Caki2 (cell line): ENCODE data around the gene RPS16. TPM values are rescaled to one million over a fixed set of nuclear protein-coding genes. Genes with fewer than 3 reads are reported as not detected.

Experiments used
- DNase-seq: peaks from one replicate; pipeline ENCODE4 v3.0.0-alpha.2; 2015; ENCODE audit warnings: low read depth
- in situ Hi-C: cut with HindIII; loops from 2 replicates; pipeline ENCODE4 v1.10.0; 2016; ENCODE audit warnings: low sequenced_read_pairs, low pct_unique_long_range_greater_than_20kb, mixed read lengths
- total RNA-seq: library from RNA; depleted of rRNA; stranded (reverse); fragments of >200 nt; shearing (Covaris generic); gene quantifications from 2 replicates; pipeline ENCODE4 v1.2.3, GENCODE V29; 2014; ENCODE audit warnings: low replicate concordance

The RPS16 gene
- total RNA-seq, 1 experiment from 2014 or later, result 151 TPM

DNA sequence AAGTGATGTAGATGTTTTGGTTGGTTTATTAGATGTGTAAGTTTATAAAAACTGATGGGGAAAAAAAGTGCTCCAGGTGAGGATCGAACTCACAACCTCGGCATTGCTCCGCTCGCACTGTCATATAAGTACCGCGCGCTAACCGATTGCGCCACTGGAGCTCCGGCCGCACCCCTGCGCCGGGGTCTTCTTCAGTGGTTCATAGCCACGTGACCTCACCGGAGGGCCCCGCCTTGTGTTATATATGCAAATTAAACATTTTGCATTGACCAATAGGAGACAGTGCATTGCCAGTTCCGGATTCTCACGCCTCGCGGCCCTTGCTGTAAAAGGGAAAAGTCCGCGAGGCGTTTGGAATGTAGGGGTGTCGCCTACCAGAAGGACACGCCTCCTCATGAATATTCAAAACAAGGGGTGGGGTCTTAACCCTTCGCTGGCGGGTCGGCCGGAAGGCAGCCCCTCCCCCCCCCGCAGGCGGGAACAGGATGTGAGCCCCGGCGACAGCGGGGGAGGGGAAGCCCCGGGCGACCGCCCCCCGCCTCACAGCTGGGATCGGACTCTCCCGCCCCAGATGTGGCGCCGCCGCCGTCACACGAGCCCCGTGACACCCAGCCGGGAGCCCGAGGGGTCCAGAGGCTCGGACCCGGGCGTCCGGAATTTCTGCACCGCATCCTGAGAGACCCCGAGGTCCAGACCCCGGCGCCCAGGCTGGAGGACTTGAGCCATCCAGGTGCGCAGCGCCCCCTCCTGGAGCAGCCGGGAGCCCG, 23.5 kb downstream of the RPS16 start, which contains the start of gene PLEKHG2:
Gene PLEKHG2 (plus strand): TSS at position 570 of the 767 bp plus-strand sequence. CDS start 1,418 bp downstream, outside the sequence.
- DNase-seq, result peak; percentile 100
- in situ Hi-C loops, result no loop called here

GRCh38 chr19:39411832-39412099, 24.0 kb downstream of the RPS16 start:
- in situ Hi-C loops, result no loop called here
- no peak for DNase-seq

DNA sequence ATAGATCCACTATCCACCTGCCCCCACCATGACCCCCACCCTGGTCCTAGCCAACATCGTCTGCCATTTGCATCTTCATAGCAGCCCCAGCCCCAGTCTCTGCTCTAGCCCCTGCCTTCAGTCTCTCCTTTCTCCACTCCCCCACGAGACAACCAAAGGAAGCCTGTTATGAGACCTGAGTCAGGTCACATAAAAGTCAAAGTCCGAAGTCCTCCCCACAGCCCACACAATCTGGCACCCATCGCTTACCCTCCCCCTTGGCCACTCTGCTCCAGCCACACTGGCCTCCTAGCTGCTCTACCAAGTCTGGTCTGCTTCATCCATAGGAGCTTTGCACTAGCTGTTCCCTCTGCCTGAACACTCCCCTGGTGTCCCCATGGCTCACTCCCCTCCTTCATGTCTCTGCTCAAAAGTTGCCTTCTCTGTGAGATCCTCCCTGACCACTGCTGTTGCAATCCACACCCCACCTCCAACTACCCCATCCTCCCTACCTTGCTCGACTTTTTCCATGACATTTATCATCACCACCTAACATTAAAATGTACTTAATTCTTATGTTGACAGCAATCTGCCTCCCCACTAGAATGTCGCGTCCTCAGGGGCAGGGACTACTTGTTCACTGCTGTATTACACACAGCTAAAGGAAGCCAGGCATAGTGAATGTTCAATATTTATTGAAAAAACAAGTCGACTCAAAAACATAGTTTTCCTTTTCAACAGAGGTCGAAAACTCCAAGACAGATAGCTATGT, 24.5 kb downstream of the RPS16 start:
- in situ Hi-C loops, result no loop called here

DNA sequence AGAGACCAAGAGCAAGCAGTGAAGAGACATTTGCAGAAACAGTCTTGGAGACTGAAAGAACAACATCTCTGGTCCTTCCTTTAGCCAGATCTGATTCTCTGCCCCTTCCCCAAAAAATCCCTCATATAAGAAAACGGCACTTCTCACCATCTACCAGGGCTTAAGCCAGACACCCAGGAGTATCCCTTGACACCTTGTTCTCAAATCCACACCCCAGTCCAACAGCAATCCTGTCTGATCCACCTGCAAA, 25.0 kb downstream of the RPS16 start:
- in situ Hi-C loops, result no loop called here
- no peak for DNase-seq

More for the DNA sequence above, 24.5 kb downstream of the RPS16 start:
- no peak for DNase-seq

DNA sequence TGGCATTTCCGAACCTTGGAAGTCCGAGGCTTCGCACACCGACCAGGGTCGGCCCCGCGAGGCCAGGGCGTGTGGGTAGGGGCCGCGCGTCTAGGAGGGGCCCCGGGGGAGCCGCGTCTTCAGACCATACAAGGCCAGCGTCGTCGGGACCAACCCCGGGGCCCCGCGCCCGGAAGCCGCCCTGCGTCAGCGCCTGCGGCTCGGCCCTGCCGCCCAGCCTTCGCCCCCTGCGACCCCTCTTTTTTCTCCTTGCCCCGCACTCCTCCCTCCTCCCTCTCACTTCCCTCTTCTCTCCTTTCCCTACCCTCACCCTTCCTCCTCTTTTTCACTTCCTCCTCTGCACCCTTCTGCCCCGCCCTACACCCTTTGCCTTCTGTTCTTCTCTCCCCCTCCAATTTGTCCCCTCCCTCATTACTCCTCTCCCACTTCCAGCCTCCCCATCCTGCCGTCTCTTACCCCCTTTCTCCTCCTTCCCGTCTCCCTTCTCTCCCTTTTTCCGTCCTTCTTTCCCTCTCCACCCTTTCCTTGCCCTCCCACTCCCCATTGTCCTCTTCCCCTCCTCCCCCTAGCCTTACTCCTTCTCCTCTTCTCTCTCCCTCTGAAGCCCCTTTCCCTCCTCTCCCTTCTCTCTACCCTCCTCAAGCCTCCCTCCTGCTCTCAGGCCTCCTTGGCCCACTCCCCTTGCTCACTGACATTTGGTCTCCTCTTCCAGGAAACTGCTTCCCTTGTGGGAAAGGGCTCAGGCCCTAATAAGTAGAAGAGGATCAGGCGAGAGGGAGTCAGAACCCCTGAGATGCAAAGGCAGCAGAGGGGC, 25.5 kb downstream of the RPS16 start:
- in situ Hi-C loops, result no loop called here
- no peak for DNase-seq

GRCh38 chr19:39409208-39410016, 26.3 kb downstream of the RPS16 start:
- in situ Hi-C loops, result no loop called here
- no peak for DNase-seq

DNA sequence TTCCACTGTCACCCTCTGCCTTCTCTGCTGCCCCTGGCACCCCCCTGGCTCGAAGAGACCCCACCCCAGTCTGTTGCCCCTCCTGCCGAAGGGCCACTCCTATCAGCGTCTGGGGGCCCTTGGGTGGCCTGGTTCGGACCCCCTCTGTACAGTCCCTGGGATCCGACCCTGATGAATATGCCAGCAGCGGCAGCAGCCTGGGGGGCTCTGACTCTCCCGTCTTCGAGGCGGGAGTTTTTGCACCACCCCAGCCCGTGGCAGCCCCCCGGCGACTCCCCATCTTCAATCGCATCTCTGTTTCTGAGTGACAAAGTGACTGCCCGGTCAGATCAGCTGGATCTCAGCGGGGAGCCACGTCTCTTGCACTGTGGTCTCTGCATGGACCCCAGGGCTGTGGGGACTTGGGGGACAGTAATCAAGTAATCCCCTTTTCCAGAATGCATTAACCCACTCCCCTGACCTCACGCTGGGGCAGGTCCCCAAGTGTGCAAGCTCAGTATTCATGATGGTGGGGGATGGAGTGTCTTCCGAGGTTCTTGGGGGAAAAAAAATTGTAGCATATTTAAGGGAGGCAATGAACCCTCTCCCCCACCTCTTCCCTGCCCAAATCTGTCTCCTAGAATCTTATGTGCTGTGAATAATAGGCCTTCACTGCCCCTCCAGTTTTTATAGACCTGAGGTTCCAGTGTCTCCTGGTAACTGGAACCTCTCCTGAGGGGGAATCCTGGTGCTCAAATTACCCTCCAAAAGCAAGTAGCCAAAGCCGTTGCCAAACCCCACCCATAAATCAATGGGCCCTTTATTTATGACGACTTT, 27.1 kb downstream of the RPS16 start:
- no peak for DNase-seq
- in situ Hi-C loops, result no loop called here

GRCh38 chr19:39407660-39408391, 27.9 kb downstream of the RPS16 start:
- in situ Hi-C loops, result no loop called here
- no peak for DNase-seq

GRCh38 chr19:39407410-39407659, 28.4 kb downstream of the RPS16 start:
- in situ Hi-C loops, result no loop called here

DNA sequence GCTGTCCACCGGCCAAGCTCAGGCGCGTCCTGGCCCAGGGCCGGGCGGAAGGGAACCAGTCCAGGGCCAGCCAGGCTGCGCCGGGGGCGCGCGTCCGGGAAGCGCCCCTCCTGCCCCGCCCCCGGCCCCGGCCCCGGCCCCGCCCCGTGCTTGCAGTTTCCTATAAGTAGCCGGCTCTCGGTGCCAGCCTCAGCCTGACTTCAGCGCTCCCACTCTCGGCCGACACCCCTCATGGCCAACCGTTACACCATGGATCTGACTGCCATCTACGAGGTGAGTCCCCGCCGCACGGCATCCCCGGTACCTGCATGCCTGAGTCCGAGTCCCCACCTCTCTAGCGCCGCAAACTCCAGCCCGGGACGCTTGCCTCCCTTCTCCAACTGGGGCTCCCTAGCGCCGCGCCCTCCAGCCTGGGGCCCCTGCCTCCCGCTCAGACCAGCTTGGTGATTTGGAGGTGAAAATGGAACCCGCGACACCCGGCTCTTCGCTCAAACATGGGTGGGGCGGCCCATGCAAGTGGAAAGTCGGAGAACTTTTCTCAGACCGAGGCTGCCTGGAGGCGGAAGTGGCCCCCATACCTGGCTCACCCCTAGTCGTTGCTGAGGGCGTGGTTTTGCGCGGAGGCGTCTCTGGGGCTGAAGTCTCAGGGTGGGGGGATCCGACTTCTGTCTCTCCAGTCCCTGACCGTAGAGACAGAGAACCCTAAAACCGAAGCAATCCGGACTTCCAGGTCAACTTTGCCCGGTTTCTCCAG, 28.9 kb downstream of the RPS16 start, which contains the start of gene ZFP36:
Gene ZFP36 (plus strand): TSS at position 192 of the 754 bp plus-strand sequence. CDS start 58 bp downstream, at position 250.
- in situ Hi-C loops, result no loop called here
- peak; percentile 63 for DNase-seq

More at GRCh38 chr19:39407410-39407659, 28.4 kb downstream of the RPS16 start:
- no peak for DNase-seq

DNA sequence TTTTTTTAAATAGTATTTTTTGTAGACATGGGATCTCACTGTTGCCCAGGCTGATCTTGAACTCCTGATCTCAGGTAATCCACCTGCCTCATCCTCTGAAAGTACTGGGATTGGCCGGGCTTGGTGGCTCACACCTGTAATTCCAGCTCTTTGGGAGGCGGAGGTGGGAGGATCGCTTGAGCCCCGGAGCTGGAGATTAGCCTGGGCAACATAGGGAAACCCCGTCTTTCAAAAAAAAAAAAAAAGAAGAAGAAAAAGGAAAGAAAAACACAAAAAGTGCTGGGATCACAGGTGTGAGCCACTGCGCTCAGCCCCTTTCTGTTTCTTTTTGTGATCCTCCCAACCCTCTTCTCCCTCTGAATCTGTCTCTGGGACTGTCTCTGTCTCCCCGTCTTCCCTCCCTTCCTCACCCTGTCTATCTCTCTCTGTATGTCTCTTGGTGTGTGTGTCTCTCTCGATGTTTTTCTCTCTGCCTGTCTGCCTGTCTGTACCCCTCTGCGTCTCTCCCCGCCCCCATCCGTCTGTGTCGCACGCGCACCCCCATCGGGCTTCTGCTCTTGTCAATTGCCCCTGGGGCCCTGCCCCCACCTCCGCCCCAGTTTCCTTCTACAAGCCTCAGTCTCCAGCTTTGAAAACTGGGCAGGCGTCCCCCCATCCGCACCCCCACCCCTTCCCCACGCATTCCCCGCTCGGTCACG, 29.6 kb downstream of the RPS16 start:
- no peak for DNase-seq
- in situ Hi-C loops, result no loop called here

GRCh38 chr19:39405261-39405957, 30.3 kb downstream of the RPS16 start:
- in situ Hi-C loops, result no loop called here
- no peak for DNase-seq

- in situ Hi-C loops, result no loop called here
- peak; percentile 98 for DNase-seq
Observed at GRCh38 chr19:39403331-39404312, 32.1 kb downstream of the RPS16 start.
